Measurements from ENCODE around the gene TEX2. TPM values are rescaled to one million over a fixed set of nuclear protein-coding genes. Genes with fewer than 3 reads are reported as not detected.

Gene TEX2
- total RNA-seq, 2 experiments from 2014 or later: 14.0 to 14.5 TPM

DNA sequence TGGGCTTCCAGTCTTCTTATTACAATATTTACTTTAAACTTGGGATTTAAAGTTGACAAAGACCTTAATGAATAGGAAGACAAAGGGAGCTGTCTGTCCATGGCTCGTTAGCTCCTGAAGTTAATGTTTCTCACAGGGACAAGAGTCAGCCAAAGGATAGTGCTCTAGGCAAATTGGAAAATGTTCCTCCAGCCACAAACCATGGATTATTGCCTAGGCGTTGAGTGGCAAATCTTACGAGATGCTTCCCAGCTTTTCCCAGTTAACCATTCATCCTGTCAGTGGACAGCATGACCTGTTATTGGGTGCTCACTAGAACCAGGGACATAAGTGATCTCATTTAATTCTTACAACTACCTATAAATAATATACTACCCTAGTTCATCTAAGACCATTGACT lies 3.6 kb downstream of the TEX2 start:
- ATAC-seq (no peak), DNase-seq (no peak)
- TF ChIP-seq, protein P1, sequence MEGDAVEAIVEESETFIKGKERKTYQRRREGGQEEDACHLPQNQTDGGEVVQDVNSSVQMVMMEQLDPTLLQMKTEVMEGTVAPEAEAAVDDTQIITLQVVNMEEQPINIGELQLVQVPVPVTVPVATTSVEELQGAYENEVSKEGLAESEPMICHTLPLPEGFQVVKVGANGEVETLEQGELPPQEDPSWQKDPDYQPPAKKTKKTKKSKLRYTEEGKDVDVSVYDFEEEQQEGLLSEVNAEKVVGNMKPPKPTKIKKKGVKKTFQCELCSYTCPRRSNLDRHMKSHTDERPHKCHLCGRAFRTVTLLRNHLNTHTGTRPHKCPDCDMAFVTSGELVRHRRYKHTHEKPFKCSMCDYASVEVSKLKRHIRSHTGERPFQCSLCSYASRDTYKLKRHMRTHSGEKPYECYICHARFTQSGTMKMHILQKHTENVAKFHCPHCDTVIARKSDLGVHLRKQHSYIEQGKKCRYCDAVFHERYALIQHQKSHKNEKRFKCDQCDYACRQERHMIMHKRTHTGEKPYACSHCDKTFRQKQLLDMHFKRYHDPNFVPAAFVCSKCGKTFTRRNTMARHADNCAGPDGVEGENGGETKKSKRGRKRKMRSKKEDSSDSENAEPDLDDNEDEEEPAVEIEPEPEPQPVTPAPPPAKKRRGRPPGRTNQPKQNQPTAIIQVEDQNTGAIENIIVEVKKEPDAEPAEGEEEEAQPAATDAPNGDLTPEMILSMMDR (IDR thresholded peaks at IDR 0.05): no peak
- POLR2A ChIA-PET: interaction anchor here (0.9 to 1.0 kb wide), 3 partner anchors 15 to 113 kb away, joined by 3 to 4 read pairs (median 3); no protein-coding TSS in a partner anchor
- Mint-ChIP-seq H3K4me1 (ENCODE audit: low read depth) (peaks cover 35% of the 10 kb centered on the region), H3K4me3 (no peak overlapping the region), H3K27me3 (no peaks in the 10 kb centered on the region), H3K9me3 (no peaks in the 10 kb centered on the region), H3K27ac (no peak overlapping the region), H3K36me3 (ENCODE audit: low read depth) (no peaks in the 10 kb centered on the region)
- intact Hi-C loops (cut with micrococcal nuclease): no loop called here
- CTCF ChIA-PET: interaction anchor here (1.0 to 1.2 kb wide), 5 partner anchors 10 to 23 kb away, joined by 3 to 4 read pairs (median 3); no protein-coding TSS in a partner anchor

DNA sequence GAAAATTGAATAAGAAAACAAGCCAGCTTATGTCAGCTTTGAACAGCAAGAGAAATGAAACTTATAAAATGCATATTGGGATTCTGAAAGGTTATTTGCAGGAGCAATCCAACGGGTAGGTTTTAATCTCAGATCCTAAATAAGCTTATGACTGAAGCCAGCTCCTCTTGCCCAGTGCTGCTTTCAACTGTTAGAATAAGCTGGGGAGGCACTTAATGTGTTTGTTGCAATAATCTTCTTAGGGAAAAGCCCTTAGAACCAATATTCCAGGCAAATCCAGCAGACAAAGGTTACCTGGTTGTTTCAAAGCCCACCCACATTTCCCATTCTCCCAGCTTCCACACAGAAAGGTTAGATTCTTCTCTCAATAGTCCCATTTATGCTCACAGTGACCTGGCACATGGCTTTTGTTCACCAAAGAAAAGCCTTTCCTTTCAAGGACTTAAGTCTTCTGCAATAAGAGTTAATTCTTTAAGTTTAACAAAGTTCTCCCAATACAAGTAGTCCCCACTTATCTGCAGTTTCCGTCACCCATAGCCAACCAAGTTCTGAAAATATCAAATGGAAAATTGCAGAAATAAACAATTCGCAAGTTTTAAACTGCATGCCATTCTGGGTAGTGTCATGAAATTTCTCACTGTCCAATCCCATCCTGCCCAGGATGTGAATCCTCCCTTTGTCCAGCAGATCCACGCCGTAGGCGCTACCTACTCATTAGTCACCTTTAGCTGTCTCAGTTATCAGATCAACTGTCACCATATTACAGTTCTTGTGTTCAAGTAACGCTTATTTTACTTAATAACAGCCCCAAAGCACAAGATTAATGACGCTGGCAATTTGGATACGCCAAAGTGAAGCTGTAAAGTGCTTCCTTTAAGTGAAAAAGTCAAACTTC lies 5.9 kb downstream of the TEX2 start:
- Mint-ChIP-seq H3K27me3 (no peaks in the 10 kb centered on the region), H3K4me1 (ENCODE audit: low read depth) (peaks cover 30% of the 10 kb centered on the region), H3K4me3 (no peak overlapping the region), H3K36me3 (ENCODE audit: low read depth) (no peaks in the 10 kb centered on the region), H3K27ac (no peak overlapping the region), H3K9me3 (no peaks in the 10 kb centered on the region)
- no peak for ATAC-seq
- ChIA-PET POLR2A (no interaction called here), CTCF (interaction anchor here (1.2 to 1.7 kb wide), 3 partner anchors 20 to 34 kb away, joined by 4 to 5 read pairs (median 5); no protein-coding TSS in a partner anchor)
- no peak for DNase-seq
- intact Hi-C loops (cut with micrococcal nuclease): no loop called here
- TF ChIP-seq, protein P1 (IDR thresholded peaks at IDR 0.05): no peak

DNA sequence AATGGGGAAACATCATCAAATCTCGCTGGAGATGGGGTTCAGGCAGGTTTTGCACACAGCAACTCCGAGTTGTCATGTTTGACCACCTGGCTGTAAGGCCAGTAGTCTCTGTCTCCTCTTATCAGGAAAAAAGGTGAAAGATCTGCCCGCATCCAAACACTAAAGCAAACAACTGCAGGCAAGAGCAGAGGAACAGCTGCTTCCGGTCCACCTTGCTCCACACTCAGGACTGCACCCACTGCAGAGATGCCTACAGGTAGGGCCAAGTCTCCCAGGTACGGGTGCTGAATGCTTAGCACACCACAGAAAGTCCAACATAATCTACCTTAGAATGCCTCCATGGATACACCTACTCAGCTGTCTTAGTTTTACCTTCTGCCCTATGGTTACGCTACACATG lies 7.3 kb downstream of the TEX2 start:
- no peaks in the 10 kb centered on the region for H3K9me3 Mint-ChIP-seq
- no peak for ATAC-seq
- ChIA-PET POLR2A (no interaction called here), CTCF (no interaction called here)
- intact Hi-C loops (cut with micrococcal nuclease): no loop called here
- H3K36me3 Mint-ChIP-seq (ENCODE audit: low read depth): no peaks in the 10 kb centered on the region
- no peak overlapping the region for H3K4me3 Mint-ChIP-seq
- H3K27me3 Mint-ChIP-seq: no peaks in the 10 kb centered on the region
- H3K27ac Mint-ChIP-seq: no peak overlapping the region
- TF ChIP-seq, protein P1 (IDR thresholded peaks at IDR 0.05): no peak
- no peak for DNase-seq
- peaks cover 17% of the 10 kb centered on the region for H3K4me1 Mint-ChIP-seq (ENCODE audit: low read depth)

DNA sequence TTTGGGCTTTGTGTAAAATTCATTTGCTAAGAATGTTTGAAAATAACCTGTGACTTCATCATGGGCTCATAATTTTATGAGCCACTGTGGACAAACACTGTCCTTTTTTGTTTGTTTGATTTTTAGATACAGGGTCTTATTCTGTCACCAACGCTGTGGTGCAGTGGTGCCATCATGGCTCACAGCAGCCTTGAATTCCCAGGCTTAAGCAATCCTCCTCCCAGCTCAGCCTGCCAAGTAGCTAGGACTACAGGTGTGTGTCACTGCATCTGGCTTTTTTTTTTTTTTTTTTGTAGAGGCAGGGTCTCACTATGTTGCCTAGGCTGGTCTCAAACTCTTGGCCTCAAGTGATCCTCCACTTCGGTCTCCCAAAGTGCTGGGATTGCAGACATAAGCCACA lies 8.3 kb downstream of the TEX2 start:
- POLR2A ChIA-PET: interaction anchor here (0.8 kb wide), 1 partner anchor 101 kb away, joined by 5 read pairs; no protein-coding TSS in a partner anchor
- intact Hi-C loops (cut with micrococcal nuclease): no loop called here
- H3K9me3 Mint-ChIP-seq: no peaks in the 10 kb centered on the region

More for the DNA sequence above, 8.3 kb downstream of the TEX2 start:
- CTCF ChIA-PET: no interaction called here
- ATAC-seq: no peak
- Mint-ChIP-seq H3K27ac (no peak overlapping the region), H3K4me1 (ENCODE audit: low read depth) (peaks cover 7% of the 10 kb centered on the region), H3K36me3 (ENCODE audit: low read depth) (no peaks in the 10 kb centered on the region), H3K27me3 (no peaks in the 10 kb centered on the region), H3K4me3 (no peak overlapping the region)
- no peak for DNase-seq
- TF ChIP-seq, protein P1 (IDR thresholded peaks at IDR 0.05): no peak
